CD4-positive, alpha-beta T cell treated with Interleukin-10 for 1 hour (primary cell): Measurements from ENCODE around the gene RAB6A.
A peak's percentile ranks its signal among the peaks of the same experiment; 100 is the strongest.
"Not testable (repeated sequence)": the region's sequence is repeated elsewhere in the genome, so short reads cannot be mapped to it uniquely, and the experiment has no call there.

ENCODE experiments used
- DNase-seq: peaks from one replicate; pipeline ENCODE4 v3.0.0-alpha.2; 2020

RAB6A gene

GRCh38 chr11:73760679-73761402 is at the start of gene RAB6A:
Gene RAB6A (minus strand): TSS chr11:73761074. CDS start chr11:73760635, 439 bp downstream.
- DNase-seq = peak; percentile 100

DNA sequence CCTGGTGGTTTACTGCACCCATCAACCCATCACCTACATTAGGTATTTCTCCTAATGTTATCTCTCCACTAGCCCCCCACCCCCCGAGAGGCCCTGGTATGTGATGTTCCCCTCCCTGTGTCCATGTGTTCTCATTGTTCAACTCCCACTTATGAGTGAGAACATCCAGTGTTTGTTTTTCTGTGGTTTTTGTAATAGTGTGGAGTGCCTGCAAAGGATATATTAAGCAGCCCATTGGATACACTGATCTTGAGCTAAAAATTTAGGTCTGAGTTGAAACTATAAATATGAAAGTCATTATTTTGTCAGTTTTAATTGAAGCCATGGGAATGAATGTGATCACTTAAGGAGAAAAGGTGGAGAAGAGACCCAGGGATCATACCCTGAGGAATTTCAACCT is 49.8 kb upstream of the RAB6A start:
- DNase-seq = no peak

DNA sequence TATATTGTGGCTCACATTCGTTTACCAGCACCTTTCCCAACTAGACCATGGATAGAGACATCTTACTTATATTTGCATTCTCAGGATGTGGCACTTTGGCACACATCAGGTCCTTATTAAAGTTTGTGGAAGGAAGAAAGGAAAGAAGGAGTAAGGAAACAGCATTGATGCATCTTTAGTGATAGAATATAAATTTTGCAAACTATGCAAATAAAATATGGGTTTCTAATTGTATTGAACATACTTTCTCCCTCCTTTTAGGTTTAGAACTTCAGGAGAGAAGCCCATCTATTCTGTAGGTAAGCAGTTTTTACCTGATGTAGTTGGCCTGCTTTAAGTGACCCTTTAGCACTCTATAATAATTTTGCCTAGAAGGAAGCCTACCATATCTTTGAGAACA is 47.2 kb upstream of the RAB6A start:
- DNase-seq = no peak

DNA sequence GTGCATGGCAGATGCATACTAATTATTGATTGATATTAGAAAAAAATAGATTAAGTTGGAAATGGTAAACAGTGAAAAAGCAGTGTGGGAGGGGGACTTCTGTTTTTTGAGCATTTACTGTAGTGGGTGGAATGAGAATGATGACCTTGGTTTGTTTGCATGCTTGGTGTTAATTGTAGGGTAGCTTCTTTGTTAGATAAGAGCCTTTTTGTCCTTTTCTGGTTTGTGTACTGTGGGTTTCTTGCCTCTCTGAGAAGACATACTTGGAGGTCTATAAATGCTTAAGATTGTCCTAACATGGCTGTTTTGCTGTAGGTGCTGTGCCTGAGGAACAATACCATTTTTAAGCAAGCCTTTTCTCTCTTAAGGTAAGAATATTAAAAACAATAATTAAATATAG is 43.8 kb upstream of the RAB6A start:
- DNase-seq = no peak

GRCh38 chr11:73801136-73801535 is 40.3 kb upstream of the RAB6A start:
- no peak for DNase-seq

DNA sequence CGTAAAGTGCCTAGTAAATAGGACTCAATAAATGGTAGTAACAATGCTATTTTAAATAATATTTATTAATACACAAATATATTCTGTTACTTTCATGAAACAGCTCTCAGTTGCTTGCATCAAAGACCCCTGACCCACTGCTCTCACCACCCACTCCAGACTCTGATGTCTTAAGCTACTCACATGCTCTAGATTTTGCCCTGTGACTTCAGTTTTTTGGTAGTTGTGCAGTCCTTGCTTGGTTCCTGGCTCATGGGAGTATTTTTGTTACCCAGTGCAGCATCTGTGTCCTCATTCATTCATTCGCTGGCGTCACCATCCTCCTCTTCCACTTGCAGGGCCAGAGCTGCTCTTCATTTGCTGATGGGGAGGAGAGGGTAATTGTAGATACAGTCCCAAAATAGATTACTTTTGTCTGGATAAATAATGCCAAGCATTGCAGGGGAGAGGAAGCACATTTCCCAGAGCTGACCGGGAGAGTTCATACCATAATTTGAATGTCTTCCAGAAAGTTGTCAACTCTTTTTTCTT is 39.5 kb upstream of the RAB6A start:
- DNase-seq = no peak

DNA sequence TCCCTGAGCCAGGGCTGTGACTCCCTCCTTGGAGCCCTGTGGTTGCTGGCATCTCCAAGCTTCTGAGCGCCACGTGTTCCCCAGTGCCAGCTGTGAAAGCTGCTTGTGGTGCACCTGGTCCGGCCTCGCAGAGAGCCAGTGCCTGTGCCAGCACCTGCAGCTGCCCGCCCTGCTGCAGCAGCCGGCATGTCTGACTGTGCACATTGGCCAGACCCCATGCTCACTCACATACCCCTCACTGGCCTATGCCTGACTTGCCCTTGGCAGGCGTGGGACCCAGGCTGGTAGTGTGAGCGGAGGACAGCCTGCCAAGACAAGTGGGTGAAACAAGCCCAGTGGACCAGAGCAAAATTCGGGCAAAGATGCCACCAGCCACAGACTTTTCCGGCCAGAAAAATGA is 36.6 kb upstream of the RAB6A start:
- no peak for DNase-seq

GRCh38 chr11:73795925-73796632 is 35.2 kb upstream of the RAB6A start:
- no peak for DNase-seq

GRCh38 chr11:73792584-73792983 is 31.7 kb upstream of the RAB6A start:
- no peak for DNase-seq

DNA sequence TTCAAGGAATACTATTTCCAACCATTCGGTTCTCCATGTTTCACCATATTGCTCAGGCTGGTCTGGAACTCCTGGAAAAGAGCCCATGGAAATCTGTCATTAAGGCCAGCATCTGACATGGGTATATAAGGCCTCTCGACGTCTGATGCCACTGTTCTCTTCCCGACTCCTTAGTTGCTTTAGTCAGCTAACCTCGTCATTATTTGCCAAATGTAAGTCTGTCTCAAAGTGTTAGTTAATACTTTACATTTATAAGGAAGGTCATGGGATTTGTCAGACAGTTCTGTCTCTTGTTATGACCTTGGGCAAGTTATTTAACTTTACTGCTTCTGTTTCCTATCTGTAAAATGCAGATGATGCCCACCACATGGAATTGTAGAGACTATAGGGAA is 28.4 kb upstream of the RAB6A start:
- no peak for DNase-seq

- peak; percentile 89 for DNase-seq
Measured at GRCh38 chr11:73787643-73788558, 27.0 kb upstream of the RAB6A start, which contains the start of gene MRPL48. Gene MRPL48 (plus strand): TSS chr11:73787874. CDS start chr11:73787972, 98 bp downstream.

GRCh38 chr11:73787051-73787642 is 26.3 kb upstream of the RAB6A start:
- no peak for DNase-seq

DNA sequence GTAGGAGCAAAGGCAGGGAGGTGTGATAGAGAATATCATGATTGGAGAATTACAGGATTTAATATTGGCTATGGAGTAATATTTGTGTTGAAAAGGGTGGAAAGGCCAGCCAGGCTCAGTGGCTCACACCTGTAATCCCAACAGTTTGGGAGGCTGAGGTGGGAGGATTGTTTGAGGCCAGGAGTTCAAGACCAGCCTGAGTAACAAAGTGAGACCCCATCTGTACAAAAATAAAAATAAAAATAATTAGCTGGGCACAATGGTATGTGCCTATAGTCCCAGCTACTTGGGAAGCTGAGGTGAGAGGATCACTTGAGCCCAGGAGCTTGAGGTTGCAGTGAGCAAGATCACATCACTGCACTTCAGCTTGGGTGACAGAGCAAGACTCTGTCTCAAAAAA is 24.6 kb upstream of the RAB6A start:
- DNase-seq = not testable (repeated sequence)

DNA sequence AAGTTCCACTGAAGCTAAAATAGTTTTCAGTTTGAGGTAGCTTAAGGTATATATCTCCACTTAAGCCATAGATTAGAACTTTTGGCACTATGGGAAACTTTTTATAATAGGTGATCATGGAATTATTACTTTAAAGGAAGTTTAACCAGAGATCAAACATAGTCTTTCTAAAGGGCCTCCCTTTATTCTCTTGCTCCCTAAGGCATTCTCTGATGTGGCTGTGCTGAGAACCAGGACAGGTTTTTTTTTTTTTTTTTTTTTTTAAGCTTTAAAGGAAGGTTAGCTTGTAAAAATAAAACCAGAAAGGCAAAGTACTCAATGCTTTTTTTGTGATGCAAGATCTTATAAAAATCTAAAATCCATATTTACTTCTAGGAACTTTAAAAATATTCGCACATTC is 23.9 kb upstream of the RAB6A start:
- DNase-seq = no peak

DNA sequence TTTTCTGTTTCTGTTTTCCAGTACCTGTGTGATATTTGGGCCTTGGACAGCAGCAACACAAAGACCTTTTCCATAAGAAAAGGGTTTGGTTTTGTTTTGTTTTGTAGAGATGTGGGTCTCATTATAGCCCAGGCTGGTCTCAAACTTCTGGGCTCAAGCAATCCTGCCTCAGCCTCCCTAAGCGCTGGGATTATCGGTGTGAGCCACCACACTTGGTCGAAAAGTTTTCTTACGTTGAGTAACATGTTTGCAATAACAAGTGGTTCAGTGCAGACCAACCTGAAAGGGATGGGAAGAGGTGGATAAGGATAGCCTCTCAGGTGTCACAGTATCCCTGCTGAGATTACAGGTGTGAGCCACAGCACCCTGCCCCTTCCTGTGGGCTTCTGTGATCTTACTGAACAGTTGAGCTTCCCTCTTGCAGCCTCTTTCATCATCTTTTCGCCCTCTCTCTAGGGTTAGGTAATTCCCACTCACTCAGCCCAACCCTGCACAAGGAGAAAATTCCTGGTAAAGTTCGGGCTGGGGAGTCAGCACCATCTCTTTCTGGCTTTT is 23.3 kb upstream of the RAB6A start:
- no peak for DNase-seq

DNA sequence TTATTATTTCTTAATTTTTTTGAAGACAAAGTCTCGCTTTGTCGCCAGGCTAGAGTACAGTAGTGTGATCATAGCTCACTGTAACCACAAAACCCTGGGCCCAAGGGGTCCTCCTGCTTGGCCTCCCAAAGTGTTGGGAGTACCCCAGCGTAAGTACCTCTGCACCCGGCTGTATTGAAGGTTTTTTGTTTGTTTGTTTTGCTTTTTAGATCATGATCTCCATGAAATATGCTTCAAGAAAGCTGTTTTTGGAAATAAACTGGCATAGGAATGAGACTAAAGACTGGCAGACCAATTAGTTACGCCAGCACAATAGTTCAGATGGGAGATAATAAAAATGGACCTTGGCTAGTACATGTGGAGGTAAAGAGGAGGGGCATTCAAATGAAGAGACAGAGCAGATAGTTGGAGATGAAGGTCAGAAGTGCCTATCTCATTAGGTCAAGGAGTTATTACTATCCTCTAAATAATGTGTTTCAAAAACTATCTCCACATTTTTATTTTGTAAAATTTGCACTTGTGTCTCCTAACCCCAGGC is 22.7 kb upstream of the RAB6A start:
- no peak for DNase-seq

- no peak for DNase-seq
Measured at GRCh38 chr11:73781303-73781702, 20.4 kb upstream of the RAB6A start.

- DNase-seq = peak; percentile 98
Measured at GRCh38 chr11:73779084-73779902, 18.4 kb upstream of the RAB6A start.

- not testable (repeated sequence) for DNase-seq
Measured at GRCh38 chr11:73770811-73771210, 9.9 kb upstream of the RAB6A start.

GRCh38 chr11:73766763-73767162 is 5.9 kb upstream of the RAB6A start:
- no peak for DNase-seq

- DNase-seq = no peak
Measured at GRCh38 chr11:73762732-73763131, 1.9 kb upstream of the RAB6A start.
